ENCODE results near the gene B3GLCT.

The B3GLCT gene

GRCh38 chr13:31224963-31225559 lies 25.3 kb downstream of the B3GLCT start:
- no peak for DNase-seq

GRCh38 chr13:31225998-31226675 lies 26.4 kb downstream of the B3GLCT start:
- no peak for DNase-seq

GRCh38 chr13:31227063-31227462 lies 27.3 kb downstream of the B3GLCT start:
- no peak for DNase-seq

GRCh38 chr13:31227870-31228269 lies 28.1 kb downstream of the B3GLCT start:
- DNase-seq = no peak

- no peak for DNase-seq
Observed at GRCh38 chr13:31234729-31235128, 35.0 kb downstream of the B3GLCT start.

GRCh38 chr13:31236211-31236786 lies 36.5 kb downstream of the B3GLCT start:
- DNase-seq = peak; percentile 15

GRCh38 chr13:31240921-31241320 lies 41.1 kb downstream of the B3GLCT start:
- no peak for DNase-seq

- DNase-seq = no peak
Observed at GRCh38 chr13:31242367-31242766, 42.6 kb downstream of the B3GLCT start.

GRCh38 chr13:31242916-31243315 lies 43.1 kb downstream of the B3GLCT start:
- DNase-seq = no peak

GRCh38 chr13:31245598-31246373 lies 46.0 kb downstream of the B3GLCT start:
- DNase-seq = no peak

GRCh38 chr13:31246918-31247317 lies 47.1 kb downstream of the B3GLCT start:
- no peak for DNase-seq

GRCh38 chr13:31248361-31248760 lies 48.6 kb downstream of the B3GLCT start:
- DNase-seq = no peak

GRCh38 chr13:31248965-31249539 lies 49.3 kb downstream of the B3GLCT start:
- DNase-seq = no peak

GRCh38 chr13:31250435-31250834 lies 50.7 kb downstream of the B3GLCT start:
- no peak for DNase-seq

GRCh38 chr13:31261241-31261640 lies 61.5 kb downstream of the B3GLCT start:
- no peak for DNase-seq

GRCh38 chr13:31263346-31263745 lies 63.6 kb downstream of the B3GLCT start:
- no peak for DNase-seq

- no peak for DNase-seq
Observed at GRCh38 chr13:31264151-31264550, 64.4 kb downstream of the B3GLCT start.

GRCh38 chr13:31267126-31267784 lies 67.5 kb downstream of the B3GLCT start:
- DNase-seq = no peak

- no peak for DNase-seq
Observed at GRCh38 chr13:31274390-31274789, 74.6 kb downstream of the B3GLCT start.

- no peak for DNase-seq
Observed at GRCh38 chr13:31276421-31276820, 76.6 kb downstream of the B3GLCT start.

GRCh38 chr13:31278869-31279268 lies 79.1 kb downstream of the B3GLCT start:
- DNase-seq = no peak

- no peak for DNase-seq
Observed at GRCh38 chr13:31282741-31283455, 83.1 kb downstream of the B3GLCT start.

Measured in NCI-H1092 treated with DMSO at 0.1 percent for 48 hours (cell line).